CD4-positive, alpha-beta T cell treated with Interleukin-17A for 4 hours (primary cell): ENCODE results near the gene SRRT.
A peak's percentile ranks its signal among the peaks of the same experiment; 100 is the strongest.

Experiments used
- DNase-seq: peaks from one replicate; pipeline ENCODE4 v3.0.0-alpha.2; 2020; ENCODE audit warnings: mixed read lengths

The SRRT gene

DNA sequence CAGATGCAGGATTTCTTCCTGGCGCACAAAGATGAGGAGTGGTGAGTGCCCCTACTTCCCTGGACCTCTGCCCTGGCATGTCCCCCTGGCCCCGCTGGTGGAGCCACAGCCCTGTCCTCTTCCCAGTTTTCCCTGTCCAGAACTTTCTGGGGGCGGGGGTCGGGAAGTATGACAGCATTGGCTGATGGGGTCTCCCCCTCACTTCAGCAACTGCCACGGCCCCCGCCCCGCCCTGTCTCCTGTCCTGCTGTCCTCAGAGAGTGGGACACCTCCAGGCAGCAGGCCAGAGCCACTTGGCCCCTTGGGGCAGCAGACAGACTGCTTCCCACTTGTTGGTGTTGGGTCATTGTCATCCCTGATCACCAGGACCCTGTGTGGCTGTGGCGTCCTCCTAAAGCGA lies 7.3 kb downstream of the SRRT start:
- DNase-seq = no peak

GRCh38 chr7:100882785-100883526 lies 8.1 kb downstream of the SRRT start:
- DNase-seq = no peak

DNA sequence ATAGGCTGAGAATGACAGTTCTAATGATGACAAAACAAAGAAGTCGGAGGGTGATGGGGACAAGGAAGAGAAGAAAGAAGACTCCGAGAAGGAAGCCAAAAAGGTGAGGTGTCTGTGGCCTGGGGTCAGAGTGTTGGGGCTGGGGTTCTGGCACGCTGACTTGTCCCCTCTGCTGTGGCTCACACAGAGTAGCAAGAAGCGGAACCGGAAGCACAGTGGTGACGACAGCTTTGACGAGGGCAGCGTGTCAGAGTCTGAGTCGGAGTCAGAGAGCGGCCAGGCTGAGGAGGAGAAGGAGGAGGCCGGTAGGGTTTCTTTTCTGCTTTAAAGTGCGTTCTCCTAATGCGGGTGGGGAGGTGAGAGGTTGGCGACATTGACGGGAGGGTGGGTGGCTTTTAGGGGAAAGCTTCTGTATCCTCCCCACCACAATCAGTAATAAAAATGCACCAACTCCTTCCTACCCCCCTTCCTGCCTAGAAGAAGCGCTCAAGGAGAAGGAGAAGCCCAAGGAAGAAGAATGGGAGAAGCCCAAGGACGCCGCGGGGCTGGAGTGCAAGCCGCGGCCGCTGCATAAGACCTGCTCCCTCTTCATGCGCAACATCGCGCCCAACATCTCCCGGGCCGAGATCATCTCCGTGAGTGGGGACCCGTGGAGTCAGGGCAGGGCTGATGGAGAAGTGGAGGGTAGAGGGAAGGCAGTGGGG lies 10.0 kb downstream of the SRRT start:
- peak; percentile 50 for DNase-seq

- DNase-seq = no peak
These were observed 10.7 kb downstream of the SRRT start for GRCh38 chr7:100885440-100886141.

GRCh38 chr7:100886142-100886935 lies 11.4 kb downstream of the SRRT start:
- DNase-seq = no peak

DNA sequence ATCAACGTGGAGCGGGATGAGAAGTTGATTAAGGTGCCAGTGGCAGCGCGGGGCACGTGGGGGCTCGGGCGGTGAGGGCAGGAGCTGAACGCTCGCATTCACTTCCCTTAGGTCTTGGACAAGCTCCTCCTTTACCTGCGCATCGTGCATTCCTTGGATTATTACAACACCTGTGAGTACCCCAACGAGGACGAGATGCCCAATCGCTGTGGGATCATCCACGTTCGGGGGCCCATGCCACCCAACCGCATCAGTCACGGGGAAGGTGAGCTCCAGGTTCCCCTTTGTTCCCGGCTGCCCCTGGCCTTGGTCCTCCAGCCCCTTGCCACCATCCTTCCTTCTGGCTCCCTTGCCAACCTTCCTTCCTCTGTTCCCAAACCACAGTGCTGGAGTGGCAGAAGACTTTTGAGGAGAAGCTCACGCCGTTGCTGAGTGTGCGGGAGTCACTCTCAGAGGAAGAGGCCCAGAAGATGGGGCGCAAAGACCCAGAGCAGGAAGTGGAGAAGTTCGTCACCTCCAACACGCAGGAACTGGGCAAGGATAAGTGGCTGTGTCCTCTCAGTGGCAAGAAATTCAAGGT lies 12.1 kb downstream of the SRRT start:
- no peak for DNase-seq

DNA sequence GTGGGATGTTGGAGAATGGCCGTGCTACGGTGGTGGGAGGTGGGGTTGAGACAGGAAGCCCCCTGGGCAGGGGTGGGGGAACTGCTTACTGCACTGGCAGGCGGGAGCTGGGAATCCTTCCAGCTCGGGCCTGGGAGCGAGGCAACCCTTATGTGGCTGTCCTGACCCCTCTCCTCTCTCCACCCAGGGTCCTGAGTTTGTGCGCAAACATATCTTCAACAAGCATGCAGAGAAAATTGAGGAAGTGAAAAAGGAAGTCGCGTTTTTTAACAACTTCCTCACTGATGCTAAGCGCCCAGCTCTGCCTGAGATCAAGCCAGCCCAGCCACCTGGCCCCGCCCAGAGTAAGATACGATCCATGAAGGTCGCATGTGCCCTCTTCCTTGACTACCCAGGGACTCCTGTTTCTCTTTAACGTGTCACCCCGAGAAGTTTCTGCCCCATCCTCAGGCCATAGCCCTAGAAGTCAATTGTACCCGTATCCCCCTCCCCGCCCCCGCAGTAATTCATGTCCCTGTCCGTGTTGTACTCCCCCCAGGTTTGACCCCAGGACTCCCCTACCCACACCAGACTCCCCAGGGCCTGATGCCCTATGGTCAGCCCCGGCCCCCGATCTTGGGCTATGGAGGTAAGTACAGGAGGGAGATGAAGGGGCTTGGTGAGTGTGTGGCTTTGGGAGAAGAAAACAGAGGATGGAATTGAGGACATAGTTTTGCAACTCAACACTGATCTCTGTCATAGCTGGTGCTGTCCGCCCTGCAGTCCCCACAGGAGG lies 12.8 kb downstream of the SRRT start:
- peak; percentile 71 for DNase-seq

- no peak for DNase-seq
These were observed 13.5 kb downstream of the SRRT start for GRCh38 chr7:100888291-100888987.

GRCh38 chr7:100888988-100889750 lies 14.3 kb downstream of the SRRT start, which contains the start of gene UFSP1:
TSS of gene UFSP1 (minus strand) at chr7:100889715. CDS start at chr7:100889271, 444 bp downstream.
- no peak for DNase-seq

DNA sequence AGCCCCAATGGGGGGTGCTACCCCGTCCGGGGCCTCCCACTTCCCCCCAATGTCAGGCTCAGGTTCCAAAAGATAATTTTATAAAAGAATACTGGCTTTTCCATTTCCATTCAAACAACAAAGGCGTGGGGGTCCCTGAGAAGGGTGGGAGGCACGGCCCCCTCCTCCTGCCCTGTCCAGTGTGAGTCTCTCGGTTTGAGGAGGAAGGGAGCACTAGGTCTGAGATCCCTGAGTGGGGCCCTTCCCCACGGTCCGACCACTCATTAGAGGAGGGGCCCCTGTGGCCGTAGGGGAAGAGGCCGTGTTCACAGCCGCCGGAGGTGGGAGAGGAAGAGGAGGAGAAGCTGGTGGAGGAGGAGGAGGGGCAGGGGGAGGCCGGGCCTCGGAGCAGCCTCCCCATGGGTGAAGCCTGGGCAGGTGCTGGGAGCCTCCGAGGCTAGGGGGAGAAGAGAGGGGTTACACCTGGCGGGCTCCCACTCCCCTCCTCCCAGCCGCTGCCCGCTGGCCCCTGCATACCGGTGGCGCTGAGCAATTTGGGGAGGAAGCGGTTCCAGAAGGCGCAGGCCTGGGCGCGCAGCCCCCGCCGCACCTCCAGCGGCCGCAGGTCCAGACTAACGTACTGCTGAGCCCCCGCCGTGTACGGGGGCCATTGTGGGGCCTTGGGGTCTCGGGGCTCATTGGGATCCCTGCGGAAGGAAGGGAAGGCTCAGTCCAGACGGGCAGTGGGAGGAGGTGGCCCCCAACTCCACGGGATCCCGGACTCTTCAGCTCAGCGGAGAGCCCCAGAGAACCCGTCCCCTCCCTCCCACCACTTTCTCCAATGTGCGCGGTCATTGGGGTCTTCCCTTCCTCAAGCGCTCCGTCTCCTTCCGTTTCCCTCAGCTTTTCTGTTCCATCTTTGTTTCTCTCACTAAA lies 16.0 kb downstream of the SRRT start:
- DNase-seq = peak; percentile 30

GRCh38 chr7:100891568-100892247 lies 16.8 kb downstream of the SRRT start:
- no peak for DNase-seq

DNA sequence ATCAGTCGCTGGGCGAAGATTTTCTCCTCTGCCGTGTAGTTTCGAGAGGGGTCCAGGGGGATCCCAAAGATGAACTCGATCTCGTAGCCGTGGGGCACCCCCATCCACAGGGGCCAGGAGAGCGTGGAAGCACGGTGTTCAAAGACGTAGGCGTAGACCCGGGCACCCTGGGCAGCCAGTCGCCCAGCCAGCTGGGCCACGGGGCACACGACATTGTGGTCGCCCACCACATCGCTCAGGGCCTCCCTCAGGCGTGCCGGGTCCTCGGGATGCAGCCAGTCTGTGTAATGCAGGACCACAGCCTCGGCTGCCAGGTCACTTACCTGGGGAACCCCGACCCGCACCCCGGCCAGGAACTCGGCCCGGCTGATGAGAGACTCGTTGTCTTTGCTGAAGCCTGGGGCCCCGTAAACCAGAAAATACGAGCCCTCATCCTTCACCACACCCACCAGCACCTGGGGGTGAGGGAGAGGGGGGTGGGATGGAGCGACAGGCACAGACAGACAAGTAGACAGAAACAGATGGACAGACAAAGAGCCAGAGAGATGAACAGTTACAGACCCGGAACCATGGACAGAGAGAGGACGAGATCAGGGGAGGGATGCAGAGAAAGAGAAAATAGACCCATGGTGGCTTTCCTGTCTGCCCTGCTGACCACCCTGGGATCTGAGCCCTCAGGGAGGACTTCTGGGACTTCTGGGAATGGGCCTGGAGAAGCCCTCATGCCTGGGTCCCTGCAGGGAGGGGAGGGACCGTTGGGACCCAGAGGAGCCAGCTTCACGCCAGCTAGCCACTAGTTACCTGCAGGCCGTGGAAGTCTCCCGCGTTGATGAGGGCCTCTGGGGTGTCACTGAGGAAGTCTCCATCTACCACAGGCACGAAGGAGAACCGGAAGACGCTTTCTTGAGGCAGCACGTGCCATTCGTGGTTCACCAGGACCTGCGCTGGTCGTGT lies 17.7 kb downstream of the SRRT start:
- no peak for DNase-seq

DNA sequence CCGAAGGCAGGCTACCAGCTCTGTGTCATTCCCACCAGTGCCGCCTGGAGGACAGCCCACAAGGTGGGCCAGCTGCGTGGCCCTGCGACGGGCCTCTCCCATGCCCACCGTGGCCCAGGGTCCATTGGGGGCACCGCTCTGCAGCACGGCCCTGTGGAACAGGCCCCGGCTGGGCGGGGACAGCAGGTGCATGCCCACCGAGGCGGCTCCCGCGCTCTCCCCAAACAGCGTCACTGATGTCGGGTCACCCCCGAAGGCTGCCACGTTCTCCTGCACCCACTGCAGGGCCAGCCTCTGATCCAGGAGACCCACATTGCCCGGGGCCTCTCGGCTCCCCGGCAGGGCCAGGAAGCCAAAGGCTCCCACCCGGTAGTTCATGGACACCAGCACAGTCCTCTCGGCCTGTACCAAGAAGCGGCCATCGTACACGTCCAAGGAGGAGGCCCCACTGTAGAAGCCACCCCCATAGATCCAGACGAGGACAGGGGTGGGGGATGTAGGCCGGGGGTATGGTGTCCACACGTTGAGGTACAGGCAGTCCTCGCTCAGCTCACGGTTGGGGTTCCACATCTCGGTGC lies 18.5 kb downstream of the SRRT start:
- DNase-seq = no peak

DNA sequence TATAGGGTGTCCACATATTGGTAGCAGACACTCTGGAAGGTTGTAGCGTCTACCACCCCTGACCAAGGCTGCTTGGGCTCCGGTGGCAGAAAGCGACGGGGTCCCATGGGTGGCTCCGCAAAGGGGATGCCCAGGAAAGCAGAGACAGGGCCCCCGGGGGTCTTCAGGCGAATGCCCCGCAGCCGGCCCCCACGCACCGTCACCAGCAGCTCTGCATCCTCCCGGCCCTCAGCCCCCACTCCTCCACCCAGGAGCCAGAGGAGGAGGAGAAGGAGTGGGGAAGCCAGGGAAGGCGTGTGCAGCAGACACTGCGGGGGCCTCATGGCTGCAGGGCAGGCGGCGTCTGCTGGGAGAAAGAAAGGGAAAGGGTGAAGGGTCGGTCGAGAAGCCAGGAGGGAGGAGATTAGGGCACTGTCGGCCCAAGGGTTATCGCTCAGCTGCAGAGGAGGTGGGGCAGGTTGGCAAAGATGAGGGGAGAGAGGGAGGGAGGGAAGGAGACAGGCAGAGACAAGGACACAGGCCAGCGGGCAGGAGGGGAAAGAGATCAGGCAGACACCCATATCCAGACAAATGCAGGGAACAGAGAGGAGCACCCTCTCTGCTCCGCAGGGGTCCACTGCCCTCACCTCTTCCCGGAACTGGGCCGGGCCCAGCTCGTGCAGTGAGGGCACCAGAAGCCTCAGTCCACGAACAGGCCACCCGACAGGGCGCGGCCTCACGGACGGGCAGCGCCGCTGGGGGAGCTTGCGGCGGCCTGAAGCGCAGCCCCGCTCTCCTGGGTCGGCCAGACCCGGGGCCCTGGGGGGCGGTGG lies 19.2 kb downstream of the SRRT start:
- no peak for DNase-seq

DNA sequence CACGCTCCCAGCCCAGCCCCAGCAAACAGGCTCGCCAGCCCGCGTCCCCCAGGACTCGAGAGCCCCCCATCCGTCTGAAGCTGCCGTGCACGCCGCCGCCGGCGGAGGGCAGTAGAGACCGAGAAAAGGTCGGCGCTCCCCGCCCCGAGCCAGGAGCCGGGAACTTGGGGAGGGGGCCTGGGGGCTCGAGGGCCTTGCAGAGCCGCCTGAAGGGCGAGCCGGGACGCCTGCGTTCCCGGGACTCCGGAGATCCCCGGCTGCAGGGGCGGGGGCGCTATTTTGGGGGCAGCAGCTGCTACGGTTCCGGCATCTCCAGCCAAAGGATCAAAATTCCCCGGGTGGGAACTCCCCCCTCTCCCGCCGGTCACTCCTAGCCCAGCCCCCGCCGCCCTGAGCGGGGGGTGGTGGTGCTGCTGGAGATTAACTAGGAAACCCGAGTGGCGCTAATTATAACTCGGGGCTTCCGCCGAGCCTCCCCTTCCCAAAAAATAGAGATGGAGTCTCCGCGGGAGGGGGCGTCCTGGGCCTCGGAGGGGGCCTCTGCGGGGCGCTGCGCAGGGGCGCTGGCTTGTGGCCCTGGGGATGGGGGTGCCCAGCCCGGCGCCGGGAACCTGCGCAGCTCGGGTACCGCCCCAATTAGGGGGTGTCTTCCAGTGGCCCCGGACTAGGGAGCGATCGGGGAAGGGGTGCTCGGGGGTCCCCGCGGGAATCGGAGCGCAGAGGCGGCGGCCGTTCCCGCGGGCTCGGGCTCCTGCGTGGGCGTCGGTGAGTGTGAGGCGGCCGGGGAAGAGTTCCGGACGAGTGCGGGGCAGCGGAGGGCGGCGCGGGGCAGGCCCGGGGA lies 20.2 kb downstream of the SRRT start:
- DNase-seq = peak; percentile 70
